GM12878 (cell line): ENCODE measurements around the gene DDIT4. TPM values are rescaled to one million over a fixed set of nuclear protein-coding genes. Genes with fewer than 3 reads are reported as not detected.
A peak's percentile ranks its signal among the peaks of the same experiment; 100 is the strongest.

ENCODE experiments used
- BCLAF1 ChIP-seq: fragments of 450-650 bp; IDR thresholded peaks from 2 replicates; pipeline ENCODE4 v1.6.1; 2017; ENCODE audit warnings: antibody characterized with exemption, mild to moderate bottlenecking, moderate library complexity
- BRCA1 ChIP-seq: IDR thresholded peaks from 2 replicates; pipeline ENCODE4 v1.6.1; 2011; ENCODE audit warnings: low read depth, low read length, improper control_type of control experiment
- CBFB ChIP-seq: IDR thresholded peaks from 2 replicates; pipeline ENCODE4 v1.6.1; 2016; ENCODE audit warnings: antibody characterized with exemption, low read depth
- ELK1 ChIP-seq: IDR thresholded peaks from 2 replicates; pipeline ENCODE4 v1.6.1; 2012; ENCODE audit warnings: low read depth, low read length, improper control_type of control experiment
- IRF4 ChIP-seq: IDR thresholded peaks from 2 replicates; pipeline ENCODE4 v1.6.1; 2011; ENCODE audit warnings: low read depth, low read length
- JUNB ChIP-seq: IDR thresholded peaks from 2 replicates; pipeline ENCODE4 v1.6.1; 2016; ENCODE audit warnings: antibody characterized with exemption, mild to moderate bottlenecking
- KDM1A ChIP-seq: fragments of 200-600 bp; sonication (generic); IDR thresholded peaks from 2 replicates; pipeline ENCODE4 v1.6.1; 2016; ENCODE audit warnings: borderline replicate concordance
- MYC ChIP-seq: IDR thresholded peaks from 2 replicates; pipeline ENCODE4 v1.6.1; 2011; ENCODE audit warnings: mild to moderate bottlenecking, low read length, moderate library complexity, inconsistent platforms; ENCODE audit not compliant: insufficient read depth, insufficient replicate concordance, insufficient read length, severe bottlenecking
- PAX8 ChIP-seq: fragments of 450-650 bp; IDR thresholded peaks from 2 replicates; pipeline ENCODE4 v1.6.1; 2017; ENCODE audit warnings: mild to moderate bottlenecking, moderate library complexity
- PML ChIP-seq: IDR thresholded peaks from 2 replicates; pipeline ENCODE4 v1.6.1; 2012; ENCODE audit warnings: low read length, inconsistent platforms
- POU2F2 ChIP-seq: IDR thresholded peaks from 3 replicates; pipeline ENCODE4 v1.6.1; 2011; ENCODE audit warnings: low read depth, mild to moderate bottlenecking, low read length, borderline replicate concordance
- RAD21 ChIP-seq: IDR thresholded peaks from 2 replicates; pipeline ENCODE4 v1.6.1; 2011; ENCODE audit warnings: mild to moderate bottlenecking, low read depth, low read length, moderate library complexity; ENCODE audit not compliant: insufficient read depth
- RCOR1 ChIP-seq: conservative IDR thresholded peaks from 2 replicates; pipeline ENCODE4 v1.6.1; 2012; ENCODE audit warnings: low read depth, low read length, improper control_type of control experiment
- SKIL ChIP-seq: fragments of 450-650 bp; IDR thresholded peaks from 2 replicates; pipeline ENCODE4 v1.6.1; 2017; ENCODE audit warnings: mild to moderate bottlenecking, low read depth, inconsistent platforms; ENCODE audit not compliant: poor library complexity, severe bottlenecking
- TCF12 ChIP-seq: IDR thresholded peaks from 2 replicates; pipeline ENCODE4 v1.6.1; 2011; ENCODE audit warnings: low read depth, mild to moderate bottlenecking, low read length
- ZNF207 ChIP-seq: fragments of 450-650 bp; IDR thresholded peaks from 2 replicates; pipeline ENCODE4 v1.6.1; 2014; ENCODE audit warnings: antibody characterized with exemption, mild to moderate bottlenecking, borderline replicate concordance
- ZNF274 ChIP-seq: IDR thresholded peaks from one replicate; pipeline ENCODE4 v1.8.0; 2011; ENCODE audit not compliant: insufficient read length, insufficient read depth
- ZNF687 ChIP-seq: fragments of 450-650 bp; IDR thresholded peaks from 2 replicates; pipeline ENCODE4 v1.6.1; 2017; ENCODE audit warnings: mild to moderate bottlenecking, moderate library complexity
- polyA plus RNA-seq, 11 experiments: library from polyadenylated mRNA; depleted of rRNA in 4 of 11; unstranded in 6 of 11; stranded (reverse) in 5 of 11; fragments of >200 nt; fragmentation: Nextera tagmentation in 4 of 11; fragmentation: Illumina TruSeq in 1 of 11; extraction: Ambion mirVana in 4 of 11; extraction: Trizol in 1 of 11; gene quantifications; 1 replicate in 1 of 11; 2 replicates in 10 of 11; pipeline versions ENCODE4 v1.2.1 to v1.2.3, GENCODE V29; 2011 to 2016; ENCODE audit warnings: inconsistent platforms in 2 of 11, missing spikeins in 2 of 11, low read depth in 1 of 11
- total RNA-seq, 4 experiments: library from RNA; depleted of rRNA in 3 of 4; stranded (reverse); fragments of >200 nt in 3 of 4; fragmentation: Illumina TruSeq in 1 of 4; extraction: Trizol in 1 of 4; gene quantifications; 2 replicates each; pipeline versions ENCODE4 v1.2.1 to v1.2.3, GENCODE V29; 2013 to 2021

DDIT4 gene
- total and polyA plus RNA-seq, 10 of the 15 experiments (the other 5 are each of a cell fraction or from before 2014, with no cell fraction given): 2.1 to 277 (median 183) TPM

DNA sequence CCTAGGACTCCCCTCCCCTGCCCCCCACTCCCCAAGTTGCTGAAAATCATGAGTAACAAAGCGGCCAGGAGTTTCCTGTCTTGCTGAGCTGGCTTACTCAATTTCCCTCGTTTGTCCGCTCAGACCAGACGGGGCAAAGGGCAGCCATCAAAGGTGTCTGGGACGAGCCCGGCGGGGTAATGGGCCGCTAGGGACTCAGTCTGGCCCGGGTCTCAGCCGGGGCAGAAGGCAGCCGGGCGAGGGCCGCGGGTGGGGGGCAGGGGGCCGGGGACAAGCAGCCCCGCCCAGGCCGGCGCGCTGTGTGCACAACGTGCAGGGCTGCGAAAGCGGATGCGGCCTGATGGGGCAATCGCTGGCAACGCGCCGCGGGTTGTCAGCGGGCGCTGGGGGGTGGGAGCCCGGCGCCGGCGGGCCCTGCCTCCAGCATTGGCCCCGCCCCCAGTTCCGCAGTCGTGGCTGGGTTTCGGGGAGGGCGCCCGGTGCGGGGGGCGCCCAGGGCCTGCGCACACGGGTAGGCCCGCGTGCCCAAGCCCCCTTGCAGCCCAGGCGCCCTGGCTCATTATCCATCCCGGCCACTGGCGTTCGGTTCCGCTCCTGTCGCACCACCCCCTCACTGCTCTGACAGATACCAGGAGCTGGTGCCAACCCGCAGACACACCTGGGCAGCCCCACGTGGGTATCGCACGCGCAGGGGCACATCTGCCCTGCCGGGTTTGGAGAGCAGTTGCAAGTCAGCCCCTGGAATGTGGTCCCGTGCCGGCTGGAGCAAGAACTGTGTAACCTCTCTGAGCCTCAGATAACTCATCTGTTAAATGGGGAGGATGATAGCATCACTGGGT is 45.9 kb downstream of the DDIT4 start (continued):
- TF ChIP-seq MYC: no peak
- no peak for TF ChIP-seq PML
- no peak for TF ChIP-seq KDM1A
- TF ChIP-seq ZNF207: peak; percentile 86; the same call in 1 of the 2 replicates
- TF ChIP-seq RAD21: no peak
- peak; percentile 30; the same call in 2 of the 3 replicates for TF ChIP-seq POU2F2
- no peak for TF ChIP-seq CBFB
- no peak for TF ChIP-seq PAX8
- TF ChIP-seq BRCA1: no peak
- TF ChIP-seq IRF4: peak; percentile 9; the same call in 1 of the 2 replicates
- peak; percentile 40; the same call in 1 of the 2 replicates for TF ChIP-seq TCF12
- TF ChIP-seq ELK1: no peak
- peak; percentile 96 for TF ChIP-seq ZNF687
- no peak for TF ChIP-seq JUNB
- no peak for TF ChIP-seq ZNF274
- TF ChIP-seq SKIL: no peak
- no peak for TF ChIP-seq BCLAF1
- TF ChIP-seq RCOR1: 0 out of 2 replicates have a peak, but pooled peaks have one; percentile 37
